AG04450 (cell line): ENCODE measurements around the gene C19orf67. TPM values are rescaled to one million over a fixed set of nuclear protein-coding genes. Genes with fewer than 3 reads are reported as not detected.
"Not testable (repeated sequence)": the region's sequence is repeated elsewhere in the genome, so short reads cannot be mapped to it uniquely, and the experiment has no call there.

Experiments used
- CTCF ChIA-PET: fragments of 300-600, 350-600 bp; formaldehyde crosslinking; extraction: SDS; loops from one replicate; lab custom pipeline; 2022; ENCODE audit warnings: antibody characterized with exemption, inconsistent platforms; lab: Charles Lee
- POLR2A ChIA-PET: fragments of 350-600 bp; formaldehyde crosslinking; extraction: SDS; loops from one replicate; lab custom pipeline; 2021; ENCODE audit warnings: antibody characterized with exemption, inconsistent platforms; lab: Yijun Ruan, JAX
- DNase-seq: peaks from one replicate; pipeline ENCODE4 v3.0.0-alpha.2; 2011; ENCODE audit warnings: low read depth, low spot score
- H3K27ac ChIP-seq: one replicate; pipeline ENCODE4 v1.5.1; 2012; ENCODE audit warnings: low read depth, low read length, control low read depth
- H3K27me3 ChIP-seq: one replicate; pipeline ENCODE4 v1.6.0; 2012; ENCODE audit warnings: low read length; ENCODE audit not compliant: control insufficient read depth, insufficient read depth
- H3K4me3 ChIP-seq: 2 replicates; pipeline ENCODE4 v1.5.1; 2011; ENCODE audit warnings: mild to moderate bottlenecking, low read depth, low read length, control low read depth
- H3K9me3 ChIP-seq: 2 replicates; pipeline ENCODE4 v1.5.1; 2012; ENCODE audit warnings: low read length; ENCODE audit not compliant: control insufficient read depth, insufficient read depth
- CTCF ChIP-seq: IDR thresholded peaks from 2 replicates; pipeline ENCODE4 v1.5.1; 2011; ENCODE audit warnings: low read depth, low read length, control low read depth, inconsistent platforms
- polyA plus RNA-seq: library from polyadenylated mRNA; depleted of rRNA; stranded (reverse); fragments of >200 nt; gene quantifications from 2 replicates; pipeline ENCODE4 v1.2.3, GENCODE V29; 2011

The C19orf67 gene
- polyA plus RNA-seq, 1 experiment: not detected

GRCh38 chr19:14054099-14054498 is 31.5 kb downstream of the C19orf67 start:
- ChIA-PET CTCF (interaction anchor here (1.0 to 1.2 kb wide), 2 partner anchors 21 to 22 kb away, joined by 3 to 4 read pairs; partner anchors contain the start of gene IL27RA), POLR2A (interaction anchor here (0.5 kb wide), 1 partner anchor 99 kb away, joined by 4 read pairs; no protein-coding TSS in a partner anchor)
- Histone ChIP-seq H3K9me3 (peaks cover 6% of the 10 kb centered on the region), H3K4me3 (no peak overlapping the region), H3K27ac (no peak overlapping the region), H3K27me3 (peaks cover 5% of the 10 kb centered on the region)
- no peak for DNase-seq
- TF ChIP-seq CTCF: no peak

GRCh38 chr19:14053500-14053899 is 32.1 kb downstream of the C19orf67 start:
- ChIA-PET CTCF (interaction anchor here (0.9 to 1.2 kb wide), 6 partner anchors 8 to 62 kb away, joined by 3 to 4 read pairs (median 3); partner anchors contain the start of genes IL27RA and PALM3), POLR2A (no interaction called here)
- no peak for TF ChIP-seq CTCF

GRCh38 chr19:14053032-14053431 is 32.6 kb downstream of the C19orf67 start:
- no peak for TF ChIP-seq CTCF
- POLR2A ChIA-PET: no interaction called here
- no peak overlapping the region for H3K4me3 ChIP-seq
- peaks cover 10% of the 10 kb centered on the region for H3K9me3 ChIP-seq
- CTCF ChIA-PET: interaction anchor here (0.9 to 1.2 kb wide), 4 partner anchors 9 to 62 kb away, joined by 3 to 4 read pairs (median 3); partner anchors contain the start of genes IL27RA and PALM3
- no peak overlapping the region for H3K27ac ChIP-seq
- DNase-seq: no peak
- H3K27me3 ChIP-seq: no peaks in the 10 kb centered on the region

More at GRCh38 chr19:14053500-14053899, 32.1 kb downstream of the C19orf67 start:
- H3K4me3 ChIP-seq: no peak overlapping the region
- H3K27me3 ChIP-seq: peaks cover 4% of the 10 kb centered on the region
- H3K9me3 ChIP-seq: peaks cover 8% of the 10 kb centered on the region
- no peak for DNase-seq
- no peak overlapping the region for H3K27ac ChIP-seq

GRCh38 chr19:14052470-14052869 is 33.1 kb downstream of the C19orf67 start:
- POLR2A ChIA-PET: no interaction called here
- Histone ChIP-seq H3K9me3 (peaks cover 10% of the 10 kb centered on the region), H3K27ac (no peak overlapping the region), H3K27me3 (no peaks in the 10 kb centered on the region), H3K4me3 (no peak overlapping the region)
- no peak for DNase-seq
- CTCF ChIA-PET: interaction anchor here (0.9 to 1.2 kb wide), 4 partner anchors 9 to 63 kb away, joined by 3 to 4 read pairs (median 3); partner anchors contain the start of genes IL27RA and PALM3
- TF ChIP-seq CTCF: no peak

GRCh38 chr19:14051980-14052379 is 33.6 kb downstream of the C19orf67 start:
- POLR2A ChIA-PET: no interaction called here
- no peaks in the 10 kb centered on the region for H3K27me3 ChIP-seq
- TF ChIP-seq CTCF: no peak
- no peak overlapping the region for H3K27ac ChIP-seq
- CTCF ChIA-PET: interaction anchor here (1.1 kb wide), 1 partner anchor 10 kb away, joined by 3 read pairs; no protein-coding TSS in a partner anchor
- H3K4me3 ChIP-seq: no peak overlapping the region
- DNase-seq: no peak
- peaks cover 10% of the 10 kb centered on the region for H3K9me3 ChIP-seq

GRCh38 chr19:14050961-14051360 is 34.6 kb downstream of the C19orf67 start:
- H3K27ac ChIP-seq, H3K27me3 ChIP-seq, DNase-seq, H3K4me3 ChIP-seq, POLR2A ChIA-PET: not testable (repeated sequence)
- CTCF ChIA-PET: interaction anchor here (1.1 to 1.7 kb wide), 2 partner anchors 8 to 9 kb away, joined by 3 to 7 read pairs; no protein-coding TSS in a partner anchor
- H3K9me3 ChIP-seq: peaks cover 10% of the 10 kb centered on the region
